NCI-H146 (cell line): Measurements from ENCODE around the gene SCN8A.
"Not testable (repeated sequence)": the region's sequence is repeated elsewhere in the genome, so short reads cannot be mapped to it uniquely, and the experiment has no call there.

Experiments
- DNase-seq: peaks from one replicate; lab custom pipeline; 2025; lab: John Stamatoyannopoulos, UW

The SCN8A gene

DNA sequence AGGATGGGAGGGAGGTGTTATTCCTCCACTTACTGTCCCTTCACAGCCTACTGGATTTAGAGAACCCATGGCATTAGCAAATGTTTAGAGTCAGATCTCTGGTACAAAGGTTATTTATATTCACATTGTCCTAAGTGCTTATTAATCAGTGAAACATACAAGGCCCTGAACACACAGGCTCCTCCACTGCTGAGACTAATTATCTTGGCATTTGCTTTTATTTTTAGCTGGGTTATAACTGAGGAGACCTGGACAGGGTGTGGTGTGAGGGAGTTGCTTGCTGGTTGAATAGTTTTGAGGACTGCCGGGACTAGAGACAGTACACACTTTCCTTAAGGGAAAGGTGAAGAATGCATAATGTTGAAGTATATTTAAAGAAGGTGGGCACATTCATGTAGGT, 180.0 kb downstream of the SCN8A start:
- no peak for DNase-seq

DNA sequence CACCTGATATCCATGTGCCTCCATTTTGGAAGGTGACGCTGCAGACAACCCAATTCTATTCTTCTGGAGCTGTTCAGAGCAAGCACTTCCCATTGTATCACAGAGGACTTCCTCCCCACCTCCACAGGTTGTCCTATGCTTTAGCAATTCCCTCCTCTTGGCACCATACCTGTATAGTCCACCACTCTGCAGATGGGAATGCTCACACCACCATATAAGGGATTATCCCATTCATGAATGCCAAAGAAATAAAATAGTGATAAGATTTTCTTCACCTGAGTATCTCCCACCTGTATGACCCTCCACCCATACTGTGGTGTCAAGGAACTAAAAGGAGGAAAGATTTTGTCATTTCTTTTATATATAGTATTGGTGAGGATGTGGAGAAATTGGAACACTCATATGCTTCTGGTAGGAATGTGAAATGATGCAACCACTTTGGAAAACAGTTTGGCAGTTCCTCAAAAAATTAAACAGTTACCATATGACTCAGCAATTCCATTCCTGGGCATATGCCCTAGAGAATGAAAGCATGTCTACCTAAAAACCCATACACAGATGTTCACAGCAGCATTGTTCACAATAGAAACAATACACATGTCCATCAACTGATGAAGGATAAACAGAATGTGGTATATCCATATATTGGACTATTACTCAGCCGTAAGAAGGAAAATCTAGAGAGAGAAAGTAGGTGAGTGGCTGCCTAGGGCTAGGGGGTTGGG, 182.3 kb downstream of the SCN8A start:
- DNase-seq = no peak

DNA sequence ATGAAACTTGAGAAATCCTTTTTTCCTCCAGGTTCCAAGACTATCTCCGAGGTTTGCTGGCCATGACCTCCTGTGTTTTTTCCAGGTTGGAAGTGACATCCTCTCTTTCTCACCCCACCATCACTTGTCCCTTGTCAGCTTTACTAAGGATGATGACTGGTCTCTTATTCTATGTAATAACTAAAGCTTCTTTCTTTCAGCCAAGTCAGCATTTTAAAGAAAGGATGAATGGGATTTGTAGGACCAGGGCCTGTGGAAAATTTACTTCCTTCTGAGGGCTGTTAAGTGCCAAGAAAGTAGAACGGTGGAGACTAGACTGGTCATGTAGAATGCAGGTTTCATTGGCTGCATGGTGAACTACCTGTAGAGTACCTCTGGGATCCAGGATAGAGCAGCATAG, 183.9 kb downstream of the SCN8A start:
- no peak for DNase-seq

DNA sequence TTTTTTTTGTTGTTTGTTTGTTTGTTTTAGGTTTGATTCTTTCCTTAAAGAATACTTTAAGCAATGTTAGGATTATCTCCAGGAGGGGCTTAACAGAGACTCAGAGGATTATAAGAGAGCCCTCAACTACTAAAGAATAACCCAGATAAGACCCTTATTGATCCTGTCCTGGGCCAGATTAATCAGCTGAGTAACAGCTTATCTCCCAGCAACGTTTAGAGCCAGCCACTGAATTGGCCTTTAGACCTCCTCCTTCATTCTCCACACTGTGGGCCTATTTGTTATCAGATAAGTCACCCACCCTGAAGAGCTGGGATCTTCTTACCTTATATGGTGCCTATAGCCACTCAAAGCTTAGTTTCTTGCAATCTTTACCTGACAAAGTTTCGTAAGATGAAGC, 186.4 kb downstream of the SCN8A start:
- DNase-seq = no peak

DNA sequence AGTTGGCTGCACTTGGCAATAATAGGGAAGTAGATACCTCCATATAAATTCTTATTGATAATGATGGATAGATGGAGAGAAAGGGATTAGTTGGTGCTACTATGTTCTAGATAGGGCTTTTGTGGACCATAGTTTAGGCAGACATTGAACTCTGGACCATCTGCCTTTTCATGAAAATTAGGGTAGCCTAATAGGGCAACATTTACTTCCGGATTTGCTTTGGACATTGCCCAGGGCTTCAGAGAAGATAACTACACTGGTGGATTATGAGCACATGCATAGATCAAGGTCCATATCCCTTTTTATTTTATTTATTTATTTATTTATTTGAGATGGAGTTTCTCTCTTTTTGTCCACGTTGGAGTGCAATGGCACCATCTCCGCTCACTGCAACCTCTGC, 186.9 kb downstream of the SCN8A start:
- no peak for DNase-seq

DNA sequence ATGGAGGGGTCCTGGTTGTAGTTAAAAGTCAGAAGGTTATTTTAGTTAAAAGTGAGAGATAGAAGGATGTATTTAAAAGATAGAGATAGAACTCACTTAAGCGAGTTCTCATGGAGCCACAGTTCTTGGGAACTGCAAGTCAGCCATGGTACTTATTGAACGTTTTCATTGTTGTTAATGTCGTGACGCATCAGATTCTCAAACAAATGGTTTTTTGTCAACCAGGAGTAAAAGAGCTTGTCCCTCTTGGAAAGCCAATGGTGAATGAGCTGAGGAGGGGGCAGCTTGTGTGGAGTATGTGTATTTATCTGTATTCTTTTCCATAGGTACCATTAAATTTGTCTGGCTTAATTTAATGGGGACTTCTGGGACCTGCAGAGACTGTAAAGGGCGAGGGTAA, 188.8 kb downstream of the SCN8A start:
- DNase-seq = no peak

DNA sequence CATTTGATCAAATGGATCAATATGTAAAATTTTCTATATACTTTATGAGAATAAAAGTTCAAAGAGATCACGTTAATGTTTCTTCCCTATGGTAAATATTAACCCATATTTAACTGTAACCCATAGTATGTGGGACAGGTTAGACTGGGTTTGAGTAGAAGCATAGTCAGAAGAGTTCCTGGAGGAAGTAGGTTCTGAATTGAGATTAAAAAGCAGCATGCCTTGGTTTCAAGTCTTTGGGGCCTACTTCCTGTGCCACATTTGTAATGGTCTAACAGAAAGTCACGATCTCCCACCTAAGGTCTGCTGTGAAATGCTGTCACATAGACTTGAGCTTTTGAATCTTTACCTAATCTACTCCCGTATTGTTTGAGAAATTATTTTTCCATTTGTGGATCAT, 193.7 kb downstream of the SCN8A start:
- DNase-seq = no peak

DNA sequence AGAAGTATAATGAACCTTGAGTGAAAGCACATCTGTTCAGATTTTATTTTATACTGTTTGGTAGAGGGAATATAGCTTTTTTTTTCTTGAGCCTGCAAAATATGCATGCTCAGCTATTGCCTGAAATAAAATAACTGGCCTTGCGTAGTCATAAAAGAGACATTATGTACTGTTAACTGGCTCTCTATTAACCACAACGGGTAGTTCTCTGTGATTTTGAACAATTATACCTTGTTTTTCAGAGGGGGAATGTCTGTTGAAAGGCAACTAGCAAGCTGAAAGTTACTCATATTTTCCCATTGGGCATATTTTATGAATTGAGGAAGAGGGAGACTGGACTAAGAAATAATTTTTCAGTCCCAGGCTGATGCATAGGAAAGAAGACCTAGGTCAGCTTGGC, 194.9 kb downstream of the SCN8A start:
- DNase-seq = no peak

DNA sequence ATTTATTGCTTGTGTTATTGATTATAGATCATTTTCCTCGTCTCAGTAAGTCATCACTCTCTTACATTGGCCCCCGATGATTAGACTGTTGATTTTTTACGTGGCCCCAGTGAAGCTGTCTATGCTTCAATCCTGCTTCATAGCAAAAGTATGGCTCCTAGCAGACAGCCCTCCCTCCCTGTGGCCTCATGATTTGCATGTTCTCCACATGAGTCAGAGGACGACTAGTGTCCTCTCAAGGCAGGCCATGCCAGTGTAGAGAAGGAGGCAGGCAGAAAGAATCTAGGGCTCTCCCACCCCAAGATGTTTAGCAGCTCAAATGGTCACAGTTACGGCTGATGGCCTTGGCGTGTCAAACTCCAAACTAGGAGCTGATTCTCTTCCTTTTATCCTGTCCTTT, 197.8 kb downstream of the SCN8A start:
- no peak for DNase-seq

DNA sequence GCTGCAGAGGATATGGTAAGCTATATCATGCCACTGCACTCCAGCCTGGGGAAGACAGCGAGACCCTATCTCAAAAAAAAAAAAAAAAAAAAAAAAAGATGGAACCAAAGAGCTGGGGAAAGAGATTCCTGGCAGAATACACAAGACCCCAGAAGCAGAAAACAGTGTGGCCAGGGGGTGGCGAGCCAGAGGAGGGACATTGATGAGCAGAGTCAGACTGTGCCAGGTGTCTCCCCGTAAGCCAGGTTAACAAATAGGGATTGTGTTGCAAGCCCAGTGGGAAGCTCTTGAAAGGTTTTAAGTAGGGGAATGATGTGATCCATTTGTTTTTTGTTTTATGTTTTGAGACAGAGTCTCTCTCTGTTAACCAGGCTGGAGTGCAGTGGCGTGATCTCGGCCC, 201.4 kb downstream of the SCN8A start:
- no peak for DNase-seq

DNA sequence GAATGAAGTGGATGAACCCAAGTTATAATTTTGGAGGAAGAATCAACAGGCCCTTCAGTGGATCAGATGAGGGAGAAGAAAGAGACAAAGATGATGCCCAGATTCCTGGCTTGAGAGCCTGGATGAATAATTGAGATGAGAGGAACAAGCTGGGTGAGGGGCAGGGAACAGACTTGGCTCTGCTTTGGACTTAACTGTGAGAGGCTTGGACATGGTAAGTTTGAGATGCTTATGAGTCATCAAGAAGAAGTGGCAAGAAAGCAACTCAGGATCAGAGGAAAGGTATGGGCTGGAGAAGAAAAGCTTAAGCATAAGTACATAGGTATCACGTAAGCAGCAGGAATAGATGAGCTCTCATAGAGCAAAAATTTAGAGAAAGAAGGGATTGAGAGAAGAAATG, 202.2 kb downstream of the SCN8A start:
- no peak for DNase-seq

DNA sequence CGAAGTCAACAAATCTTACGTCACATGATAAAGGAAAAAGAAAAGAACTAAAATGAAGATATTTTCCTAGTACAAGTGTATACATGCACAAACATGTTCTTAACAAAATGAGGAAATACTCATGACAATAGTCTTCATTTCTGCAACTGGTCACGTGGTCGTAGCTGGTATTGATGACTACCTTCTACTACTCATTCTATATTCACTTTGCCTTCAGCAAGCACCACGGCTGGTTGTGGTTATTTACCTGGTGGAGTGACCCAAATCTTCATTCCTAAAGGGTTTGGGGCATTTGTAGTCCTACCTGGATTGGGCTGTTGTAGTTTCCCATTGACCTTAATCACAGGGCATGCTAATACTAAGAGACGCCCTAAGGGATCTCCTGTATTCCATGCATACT, 206.3 kb downstream of the SCN8A start:
- no peak for DNase-seq

DNA sequence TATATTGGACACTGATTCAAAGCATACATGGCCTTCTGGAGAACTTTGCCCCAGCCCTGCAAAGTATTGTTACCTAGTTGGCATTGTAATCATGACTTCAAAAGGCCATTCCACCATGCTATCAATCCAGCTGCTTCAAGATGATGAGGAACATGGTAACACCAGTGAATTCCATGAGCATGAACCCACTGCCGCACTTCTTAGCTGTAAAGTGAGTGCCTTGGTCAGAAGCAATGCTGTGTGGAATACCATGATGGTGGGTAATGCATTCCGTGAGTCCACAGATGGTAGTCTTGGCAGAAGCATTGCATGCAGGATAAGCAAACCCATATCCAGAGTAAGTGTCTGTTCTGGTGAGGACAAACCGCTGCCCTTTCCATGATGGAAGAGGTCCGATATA, 207.0 kb downstream of the SCN8A start:
- not testable (repeated sequence) for DNase-seq

DNA sequence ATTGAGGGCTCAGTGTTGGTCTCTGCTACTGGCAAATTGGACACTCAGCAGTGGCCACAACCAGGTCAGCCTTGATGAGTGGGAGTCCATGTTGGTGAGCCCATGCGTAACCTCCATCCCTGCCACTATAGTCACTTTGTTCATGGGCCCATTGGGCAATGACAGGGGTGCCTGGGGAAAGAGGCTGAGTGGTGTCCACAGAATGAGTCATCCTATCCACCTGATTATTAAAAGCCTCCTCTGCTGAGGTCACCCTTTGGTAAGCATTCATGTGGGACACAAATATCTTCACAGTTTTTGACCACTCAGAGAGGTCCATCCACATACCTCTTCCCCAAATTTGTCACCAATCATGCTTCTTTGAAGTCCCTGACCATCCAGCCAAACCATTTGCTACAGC, 207.5 kb downstream of the SCN8A start:
- no peak for DNase-seq

DNA sequence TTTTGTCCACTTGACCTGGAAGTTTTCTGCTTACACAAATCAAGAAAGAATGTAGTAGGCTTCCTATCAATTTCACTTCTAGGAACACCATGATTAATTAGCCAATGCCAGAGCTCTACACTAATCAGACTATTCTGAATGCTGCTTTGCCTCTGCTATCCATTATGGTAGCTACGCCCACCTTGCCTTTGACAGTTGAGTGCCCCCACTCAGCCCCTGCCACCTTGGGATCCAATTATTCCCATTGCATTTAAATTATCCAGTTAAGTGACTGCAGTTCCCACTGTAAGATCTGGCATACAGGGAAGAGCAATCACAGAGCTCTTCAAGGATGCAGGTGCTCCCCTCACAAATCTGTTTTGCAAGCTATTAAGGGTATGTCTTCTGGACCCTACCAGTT, 210.0 kb downstream of the SCN8A start:
- DNase-seq = no peak

DNA sequence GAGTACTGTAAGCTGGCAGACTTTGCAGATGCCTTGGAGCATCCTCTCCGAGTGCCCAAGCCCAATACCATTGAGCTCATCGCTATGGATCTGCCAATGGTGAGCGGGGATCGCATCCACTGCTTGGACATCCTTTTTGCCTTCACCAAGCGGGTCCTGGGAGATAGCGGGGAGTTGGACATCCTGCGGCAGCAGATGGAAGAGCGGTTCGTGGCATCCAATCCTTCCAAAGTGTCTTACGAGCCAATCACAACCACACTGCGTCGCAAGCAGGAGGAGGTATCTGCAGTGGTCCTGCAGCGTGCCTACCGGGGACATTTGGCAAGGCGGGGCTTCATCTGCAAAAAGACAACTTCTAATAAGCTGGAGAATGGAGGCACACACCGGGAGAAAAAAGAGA, 215.9 kb downstream of the SCN8A start:
- no peak for DNase-seq

DNA sequence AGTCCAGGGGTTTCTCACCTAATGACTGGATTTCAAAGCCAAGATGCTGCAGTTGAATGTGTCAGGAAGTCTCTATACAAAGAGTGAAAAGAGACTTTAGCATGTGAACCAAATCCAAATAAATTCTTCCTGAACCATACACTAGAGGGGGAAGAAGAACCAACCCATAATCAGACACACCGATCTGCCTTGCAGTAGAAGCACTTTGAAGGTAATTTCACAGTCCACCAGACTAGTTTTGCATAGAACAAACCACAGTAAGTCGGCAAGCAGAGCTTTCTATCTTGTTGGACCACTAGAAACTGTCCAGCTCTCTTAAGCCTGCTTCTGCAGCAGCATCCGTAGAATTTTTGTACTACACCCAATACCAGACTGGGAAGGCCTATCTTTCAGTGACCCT, 218.2 kb downstream of the SCN8A start:
- no peak for DNase-seq

DNA sequence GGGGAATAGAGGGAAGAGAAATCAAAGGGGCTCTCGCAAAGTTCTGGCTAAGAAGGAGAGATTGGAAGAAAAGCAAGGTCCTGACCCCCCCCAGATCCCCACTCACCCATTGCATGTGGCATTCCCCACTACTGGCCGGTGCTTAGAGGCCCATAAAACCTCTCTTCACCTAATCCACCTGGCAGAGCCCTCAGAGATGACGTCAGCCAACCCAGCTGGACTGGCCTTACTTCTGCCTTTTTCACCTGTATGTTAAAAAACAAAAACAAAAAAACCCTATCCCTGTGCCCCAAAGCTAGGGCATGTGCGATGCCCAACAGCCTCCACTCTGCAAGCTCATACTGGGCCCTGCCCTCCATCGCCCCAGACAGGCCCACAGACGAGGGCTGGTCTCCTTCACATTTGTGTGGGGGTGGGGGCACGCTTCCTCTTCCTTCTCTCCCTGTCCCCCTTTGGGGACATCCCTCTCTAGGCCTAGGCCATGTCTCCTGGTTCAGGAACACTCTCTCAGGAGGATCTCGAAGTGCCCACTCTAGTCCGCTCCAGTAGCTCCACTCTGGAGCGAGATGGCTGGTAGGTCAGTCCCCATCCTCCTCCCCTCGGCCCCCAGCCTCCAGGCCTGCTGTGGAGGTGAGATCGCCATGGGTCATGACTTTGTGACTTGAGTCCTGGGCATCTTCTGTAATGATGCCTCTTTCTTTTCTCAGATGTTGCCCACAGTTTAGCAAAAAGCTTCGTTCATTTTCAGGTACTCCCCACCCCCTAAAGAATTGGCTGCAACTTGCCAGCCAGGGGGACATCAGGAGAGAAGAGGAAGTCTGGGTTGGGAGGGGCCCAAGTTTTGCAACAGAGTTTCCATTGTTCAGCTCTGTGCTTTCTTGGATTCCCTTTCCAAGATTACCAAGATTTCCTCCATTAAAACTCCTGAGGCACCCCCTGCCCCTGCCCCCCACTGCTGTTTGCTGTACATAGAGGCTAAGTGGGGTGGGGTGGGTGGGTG, 220.5 kb downstream of the SCN8A start:
- no peak for DNase-seq

DNA sequence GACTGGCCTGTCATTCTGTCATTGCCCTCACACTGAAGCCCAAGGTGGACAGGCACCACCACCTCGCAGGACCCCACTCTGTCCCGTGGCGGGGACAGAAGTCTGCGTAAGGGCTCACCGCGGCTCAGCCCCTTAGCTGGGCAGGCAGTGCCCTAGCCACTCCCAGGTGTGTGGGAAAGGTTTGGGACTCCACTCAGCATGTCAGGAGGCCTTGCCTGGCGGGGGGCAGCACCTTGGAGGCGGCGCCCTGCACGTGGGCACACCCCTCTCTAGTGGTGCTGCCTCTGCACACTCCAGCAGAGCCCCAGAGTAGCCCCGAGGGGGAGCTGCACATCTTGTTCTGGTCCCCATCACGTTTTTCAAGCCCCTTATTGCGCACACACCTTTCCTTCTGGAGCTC, 221.8 kb downstream of the SCN8A start:
- no peak for DNase-seq

DNA sequence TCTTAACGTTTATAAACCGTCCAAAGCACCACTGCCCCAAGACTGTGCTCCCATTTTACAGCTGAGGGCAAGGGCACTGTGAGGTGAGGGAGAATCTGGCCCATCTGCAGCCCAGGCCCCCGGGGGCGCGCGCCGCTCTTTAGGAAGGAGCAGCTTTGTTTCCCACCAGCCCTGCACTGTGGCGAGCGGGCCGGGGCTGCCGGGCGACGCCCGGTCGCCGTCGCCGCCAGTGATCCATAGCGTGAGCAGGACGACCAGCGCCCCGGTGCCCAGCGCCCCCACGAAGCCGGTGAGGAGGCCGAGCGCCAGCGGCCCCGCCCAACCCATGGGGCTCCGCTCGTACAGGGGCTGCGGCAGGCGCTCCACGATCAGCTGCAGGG, 222.9 kb downstream of the SCN8A start:
- DNase-seq = no peak

DNA sequence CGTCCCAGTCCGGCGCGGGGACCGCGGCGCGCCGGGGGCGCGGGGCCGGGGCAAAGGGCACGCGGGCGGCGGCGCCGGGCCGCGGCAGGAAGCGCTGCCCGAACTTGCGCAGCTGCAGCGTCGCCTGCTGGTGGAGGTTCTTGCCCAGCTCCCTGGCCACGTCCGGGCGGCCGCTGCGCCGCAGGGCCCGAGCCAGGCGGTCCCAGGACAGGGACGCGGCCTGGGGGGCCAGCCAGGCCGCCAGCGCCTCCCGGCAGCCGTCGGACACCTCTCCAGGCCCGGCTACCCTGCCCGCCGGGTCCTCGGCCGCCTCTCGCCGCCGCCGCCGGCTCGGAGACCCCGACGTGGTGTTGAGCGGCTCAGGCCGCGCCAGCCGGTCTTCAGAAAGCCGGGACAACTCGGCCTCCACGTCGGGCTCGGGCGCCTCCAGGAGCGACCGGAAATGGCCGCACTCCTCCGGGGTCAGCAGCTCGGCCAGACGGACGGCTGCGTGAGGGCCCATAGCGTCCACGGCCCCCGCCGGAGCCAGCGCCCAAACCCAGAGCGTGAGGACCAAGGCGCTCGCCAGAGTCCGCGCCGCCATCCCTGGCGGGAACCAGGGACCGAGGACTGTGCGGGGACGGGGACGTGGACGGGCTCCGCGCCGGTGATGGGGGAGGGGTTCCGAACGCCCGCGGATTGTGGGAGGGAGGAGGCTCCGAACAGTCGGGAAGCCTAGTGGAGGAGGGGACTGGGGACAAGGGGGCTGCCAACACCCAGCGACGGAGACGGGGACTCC, 223.5 kb downstream of the SCN8A start:
- DNase-seq = peak; percentile 80

DNA sequence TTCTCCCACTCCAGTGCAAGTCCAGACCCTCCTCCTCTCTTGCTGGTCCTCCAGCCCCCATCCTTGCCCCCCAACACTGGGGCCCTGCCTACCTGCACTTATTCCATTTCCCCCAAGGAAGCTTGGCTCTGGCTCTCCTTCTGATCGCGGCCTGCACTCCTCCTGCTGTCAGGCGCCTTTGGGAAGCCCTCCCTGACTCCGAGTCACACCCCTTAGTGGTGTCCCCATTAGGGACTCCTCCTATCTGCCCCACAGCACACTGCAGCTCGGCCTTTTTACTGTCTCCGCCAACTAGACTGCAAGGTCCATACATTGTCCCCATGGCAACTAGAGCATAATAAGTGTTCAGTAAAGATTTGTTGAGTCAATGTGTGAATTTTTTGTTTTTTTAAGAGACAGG, 224.5 kb downstream of the SCN8A start:
- no peak for DNase-seq
